Coronary artery (tissue), 2 donors: Measurements from ENCODE around the gene TEAD2.

Experiments used
- DNase-seq: peaks from one replicate; pipeline ENCODE4 v3.0.0-alpha.2; 2017; ENCODE audit warnings: low spot score
- H3K27ac ChIP-seq, 2 donors: fragments of 200-600 bp; sonication (generic); one replicate each; pipeline ENCODE4 v1.5.1; 2016 to 2019
- H3K4me3 ChIP-seq: fragments of 200-600 bp; sonication (generic); 2 replicates; pipeline ENCODE4 v1.5.1; 2016; ENCODE audit warnings: mild to moderate bottlenecking, moderate library complexity
- CTCF ChIP-seq: fragments of 200-600 bp; sonication (generic); IDR thresholded peaks from one replicate; pipeline ENCODE4 v1.5.1; 2019; ENCODE audit warnings: antibody characterized with exemption

The TEAD2 gene

GRCh38 chr19:49347835-49348234, 14.4 kb downstream of the TEAD2 start:
- DNase-seq = no peak
- Histone ChIP-seq H3K27ac (no peak overlapping the region), H3K4me3 (no peak overlapping the region)
- TF ChIP-seq CTCF = no peak

DNA sequence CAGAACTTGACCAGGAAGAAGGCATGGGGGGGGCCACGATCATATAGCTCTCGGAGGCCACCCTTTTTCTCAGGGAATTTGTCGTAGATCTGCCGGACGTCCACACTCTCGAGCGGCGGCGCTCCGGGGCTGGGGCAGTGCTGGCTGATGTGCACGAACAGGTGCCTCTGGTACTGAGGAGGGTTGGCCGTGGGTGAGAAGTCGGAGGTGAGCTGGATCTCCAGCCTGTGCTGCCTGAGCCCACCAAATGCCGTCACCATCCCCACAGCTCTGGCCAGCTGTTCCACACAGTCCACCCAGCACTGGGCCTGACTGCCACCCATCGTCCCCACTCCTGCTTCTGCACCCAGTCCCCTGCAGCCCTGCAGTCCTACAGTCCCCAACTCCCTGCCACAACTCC, 15.0 kb downstream of the TEAD2 start:
- no peak for DNase-seq
- Histone ChIP-seq H3K27ac (no peak overlapping the region), H3K4me3 (no peak overlapping the region)
- no peak for TF ChIP-seq CTCF

DNA sequence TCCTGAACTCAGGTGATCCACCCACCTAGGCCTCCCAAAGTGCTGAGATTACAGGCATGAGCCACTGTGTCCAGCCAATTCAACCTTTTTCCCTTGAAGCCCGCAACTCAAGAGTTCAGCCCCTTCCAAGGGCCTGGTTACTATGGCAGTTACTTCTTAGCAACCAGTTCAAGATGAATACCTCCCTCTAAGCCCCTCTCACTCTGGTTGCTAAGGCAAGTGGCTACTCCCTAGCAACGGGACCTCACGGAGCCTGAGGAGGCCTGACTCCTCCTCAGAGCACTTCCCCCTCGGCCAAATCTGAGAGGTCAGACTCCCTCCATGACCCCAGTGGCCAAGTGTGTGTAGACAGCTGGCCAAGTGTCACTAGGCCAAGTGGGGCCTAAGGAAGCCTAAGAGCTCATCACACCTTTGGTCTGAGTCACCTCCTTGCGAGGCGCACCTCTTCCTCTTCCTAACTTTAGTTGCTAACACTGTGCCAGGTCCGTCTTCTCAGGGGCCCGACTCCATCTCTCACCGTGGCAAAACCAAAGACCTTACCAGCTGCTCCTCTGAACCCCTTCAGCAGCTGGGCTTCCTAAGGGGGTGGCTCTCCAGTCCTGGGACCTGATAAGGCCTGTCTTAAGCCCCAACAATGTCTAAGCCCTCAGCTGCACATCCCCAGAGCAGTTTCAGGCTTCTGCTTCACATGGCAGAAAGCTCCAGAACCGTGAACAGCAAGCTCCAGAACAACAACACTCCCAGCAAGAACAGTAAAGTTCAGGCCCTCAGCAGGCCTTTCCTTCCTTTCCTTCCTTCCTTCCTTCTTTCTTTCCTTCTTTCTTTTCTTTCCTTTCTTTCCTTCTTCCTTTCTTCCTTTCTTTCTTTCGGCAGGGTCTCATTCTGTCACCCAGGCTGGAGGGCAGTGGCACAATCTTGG, 17.5 kb downstream of the TEAD2 start:
- no peak for DNase-seq
- no peak for TF ChIP-seq CTCF
- Histone ChIP-seq H3K27ac (no peak overlapping the region), H3K4me3 (no peak overlapping the region)

DNA sequence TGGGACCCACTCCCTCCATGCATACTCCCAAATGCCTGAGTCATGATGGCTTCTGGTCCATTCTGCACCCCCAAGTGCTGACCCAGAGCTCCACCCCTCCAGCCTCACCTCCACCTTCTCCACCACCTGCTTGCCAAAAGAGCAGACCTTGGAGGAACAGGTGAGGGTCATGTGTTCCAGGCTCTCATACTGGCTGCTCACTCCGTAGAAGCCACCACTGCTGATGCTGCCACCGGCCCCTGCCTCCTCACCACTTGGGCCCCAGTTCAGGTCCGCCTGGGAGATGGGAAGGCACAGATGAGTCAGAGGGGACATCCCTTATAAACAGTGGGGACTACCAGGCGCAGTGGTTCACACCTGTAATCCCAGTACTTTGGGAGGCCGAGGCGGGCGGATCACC, 19.1 kb downstream of the TEAD2 start:
- peak; percentile 66 for DNase-seq
- H3K27ac ChIP-seq = no peak overlapping the region
- no peak for TF ChIP-seq CTCF

DNA sequence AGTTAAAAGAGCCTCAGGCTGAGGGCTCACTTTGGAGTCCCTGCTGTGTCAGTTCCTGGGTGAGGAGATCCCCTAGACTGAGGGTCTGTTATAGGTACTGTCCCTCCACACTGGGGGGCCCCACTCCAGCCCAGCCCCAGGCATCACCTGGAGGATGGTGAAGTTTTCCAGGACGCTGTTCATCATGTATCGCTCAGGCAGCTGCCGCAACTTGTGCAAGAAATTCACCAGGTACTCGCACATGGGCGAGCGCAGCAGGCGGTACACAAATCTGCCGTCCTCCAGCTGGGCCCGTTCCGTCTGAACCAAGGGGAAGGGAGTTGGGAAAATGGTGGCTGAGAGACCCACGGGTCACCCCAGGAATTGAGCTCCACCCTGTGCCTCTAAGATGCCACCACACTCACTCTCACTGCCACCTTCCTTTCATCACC, 19.9 kb downstream of the TEAD2 start:
- no peak overlapping the region for H3K4me3 ChIP-seq
- no peak for TF ChIP-seq CTCF
- peak; percentile 62 for DNase-seq
- no peak overlapping the region for H3K27ac ChIP-seq

More for the DNA sequence above, 19.1 kb downstream of the TEAD2 start:
- H3K4me3 ChIP-seq = no peak overlapping the region

- Histone ChIP-seq H3K4me3 (no peak overlapping the region), H3K27ac (peak overlapping the region; percentile 91 to 95)
- DNase-seq = peak; percentile 73
- no peak for TF ChIP-seq CTCF
Observed at GRCh38 chr19:49340865-49341718, 21.1 kb downstream of the TEAD2 start.
